DOHH2 (cell line): ENCODE measurements around the gene TSC22D1.

Experiments used
- H3F3A ChIP-seq: fragments of 200-600 bp; sonication (generic), shearing (Covaris generic); 2 replicates; pipeline ENCODE4 v1.6.0; 2016; ENCODE audit warnings: antibody characterized with exemption, mild to moderate bottlenecking; ENCODE audit not compliant: control insufficient read depth, insufficient read depth
- H3K27ac ChIP-seq: fragments of 200-600 bp; sonication (generic); 2 replicates; pipeline ENCODE4 v1.5.1; 2014; ENCODE audit warnings: low read depth, mild to moderate bottlenecking, low read length, moderate library complexity
- H3K27me3 ChIP-seq: fragments of 200-600 bp; sonication (generic); 2 replicates; pipeline ENCODE4 v1.6.1; 2014; ENCODE audit warnings: mild to moderate bottlenecking, low read length, mixed read lengths; ENCODE audit not compliant: control insufficient read depth
- H3K36me3 ChIP-seq: fragments of 200-600 bp; sonication (generic); 2 replicates; pipeline ENCODE4 v1.6.1; 2014; ENCODE audit warnings: mild to moderate bottlenecking, low read length, moderate library complexity, mixed read lengths; ENCODE audit not compliant: control insufficient read depth
- H3K4me1 ChIP-seq: fragments of 200-600 bp; sonication (generic); 2 replicates; pipeline ENCODE4 v1.6.1; 2014; ENCODE audit warnings: mild to moderate bottlenecking, low read length, mixed read lengths; ENCODE audit not compliant: control insufficient read depth
- H3K4me2 ChIP-seq: fragments of 200-600 bp; sonication (generic); 2 replicates; pipeline ENCODE4 v1.6.0; 2014; ENCODE audit warnings: mild to moderate bottlenecking, low read length, moderate library complexity
- H3K4me3 ChIP-seq: fragments of 200-600 bp; sonication (generic); 2 replicates; pipeline ENCODE4 v1.5.1; 2014; ENCODE audit warnings: mild to moderate bottlenecking, low read length, mixed read lengths
- H3K79me2 ChIP-seq: fragments of 200-600 bp; sonication (generic); 2 replicates; pipeline ENCODE4 v1.6.1; 2014; ENCODE audit warnings: mild to moderate bottlenecking, low read length, mixed read lengths; ENCODE audit not compliant: control insufficient read depth
- H3K9me2 ChIP-seq: fragments of 200-600 bp; sonication (generic); replicated peaks from 2 replicates; pipeline ENCODE4 v1.6.1; 2014; ENCODE audit warnings: mild to moderate bottlenecking, low read length, mixed read lengths; ENCODE audit not compliant: control insufficient read depth
- H3K9me3 ChIP-seq: fragments of 200-600 bp; sonication (generic); 2 replicates; pipeline ENCODE4 v1.6.1; 2014; ENCODE audit warnings: antibody characterized with exemption, low read length, mixed read lengths; ENCODE audit not compliant: control insufficient read depth, insufficient read depth
- H4K20me1 ChIP-seq: fragments of 200-600 bp; sonication (generic); 2 replicates; pipeline ENCODE4 v1.6.0; 2014; ENCODE audit warnings: low read depth, mild to moderate bottlenecking, antibody characterized with exemption, low read length, moderate library complexity; ENCODE audit not compliant: control insufficient read depth, insufficient read depth
- CTCF ChIP-seq: fragments of 200-600 bp; sonication (generic); IDR thresholded peaks from one replicate; pipeline ENCODE4 v1.5.1; 2014; ENCODE audit warnings: antibody characterized with exemption, mild to moderate bottlenecking, low read depth, low read length; ENCODE audit not compliant: poor library complexity, severe bottlenecking
- EZH2phosphoT487 ChIP-seq: fragments of 200-600 bp; sonication (generic); IDR thresholded peaks from 2 replicates; pipeline ENCODE4 v1.6.1; 2017; ENCODE audit warnings: borderline replicate concordance, mild to moderate bottlenecking, antibody characterized with exemption, low read length, moderate library complexity, mixed read lengths

The TSC22D1 gene

GRCh38 chr13:44540761-44541434, 35.2 kb downstream of the TSC22D1 start:
- H4K20me1 ChIP-seq: no peaks in the 10 kb centered on the region
- H3K9me2 ChIP-seq: no peaks in the 10 kb centered on the region
- H3K4me1 ChIP-seq: no peaks in the 10 kb centered on the region
- TF ChIP-seq CTCF (no peak), EZH2phosphoT487 (no peak)
- H3K79me2 ChIP-seq: no peaks in the 10 kb centered on the region
- no peaks in the 10 kb centered on the region for H3K9me3 ChIP-seq
- H3F3A ChIP-seq: no peaks in the 10 kb centered on the region
- no peak overlapping the region for H3K4me2 ChIP-seq
- H3K27ac ChIP-seq: no peak overlapping the region
- H3K4me3 ChIP-seq: no peak overlapping the region
- 0 out of 2 replicates have a peak, but pooled peaks cover 5% of the 10 kb centered on the region for H3K36me3 ChIP-seq
- H3K27me3 ChIP-seq: no peaks in the 10 kb centered on the region

GRCh38 chr13:44537248-44537647, 38.9 kb downstream of the TSC22D1 start:
- no peak overlapping the region for H3K4me2 ChIP-seq
- H3K79me2 ChIP-seq: no peaks in the 10 kb centered on the region
- 0 out of 2 replicates have a peak, but pooled peaks cover 5% of the 10 kb centered on the region for H3K36me3 ChIP-seq
- no peaks in the 10 kb centered on the region for H3K9me2 ChIP-seq
- H3K4me3 ChIP-seq: no peak overlapping the region
- TF ChIP-seq CTCF (no peak), EZH2phosphoT487 (no peak)
- H3K4me1 ChIP-seq: no peaks in the 10 kb centered on the region
- no peak overlapping the region for H3K27ac ChIP-seq
- H4K20me1 ChIP-seq: no peaks in the 10 kb centered on the region
- H3K9me3 ChIP-seq: no peaks in the 10 kb centered on the region
- H3K27me3 ChIP-seq: no peaks in the 10 kb centered on the region
- no peaks in the 10 kb centered on the region for H3F3A ChIP-seq

DNA sequence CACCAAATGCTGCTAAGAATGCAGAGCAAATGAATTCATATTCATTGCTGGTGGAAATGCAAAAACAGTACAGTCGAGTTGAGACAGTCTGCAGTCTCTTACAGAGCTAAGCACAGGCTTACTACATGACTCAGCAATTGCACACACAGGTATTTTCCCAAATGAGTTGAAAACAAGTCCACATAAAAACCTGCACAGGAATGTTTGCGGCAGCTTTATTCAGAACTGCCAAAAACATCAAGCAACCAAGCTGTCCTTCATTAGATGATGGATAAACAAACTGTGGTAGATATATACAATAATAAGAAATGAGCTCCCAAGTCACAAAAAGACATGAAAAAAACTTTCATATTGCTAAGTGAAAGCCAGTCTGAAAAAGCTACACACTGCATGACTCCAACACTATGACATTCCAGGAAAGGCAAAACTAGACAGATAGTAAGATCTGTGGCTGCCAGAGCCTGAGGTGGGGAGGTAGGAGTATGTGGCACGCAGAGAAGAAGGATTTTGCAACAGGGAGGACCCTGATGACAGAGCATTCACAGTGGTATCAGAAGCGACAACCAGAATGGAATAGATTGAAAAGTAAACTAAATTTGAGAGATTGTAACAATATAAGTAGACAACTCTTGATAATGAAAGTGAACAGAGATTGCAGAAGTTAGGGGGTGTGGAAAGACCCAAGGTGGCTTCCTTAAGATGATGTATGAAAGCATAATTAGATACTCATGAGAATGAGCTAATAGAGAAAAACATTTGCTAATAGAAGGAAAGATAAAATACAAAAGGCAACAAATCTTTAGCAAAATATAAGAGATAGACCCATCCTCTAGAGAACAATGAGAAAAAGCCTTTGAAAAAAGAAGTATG, 52.7 kb downstream of the TSC22D1 start:
- Histone ChIP-seq H3K9me2 (no peaks in the 10 kb centered on the region), H4K20me1 (no peaks in the 10 kb centered on the region), H3K4me3 (no peak overlapping the region), H3K27me3 (no peaks in the 10 kb centered on the region), H3F3A (no peaks in the 10 kb centered on the region), H3K36me3 (no peaks in the 10 kb centered on the region), H3K4me1 (no peaks in the 10 kb centered on the region), H3K79me2 (no peaks in the 10 kb centered on the region), H3K9me3 (no peaks in the 10 kb centered on the region), H3K4me2 (no peak overlapping the region), H3K27ac (no peak overlapping the region)
- TF ChIP-seq CTCF: no peak
- no peak for TF ChIP-seq EZH2phosphoT487
